HL-60 (cell line): ENCODE data around the gene ATP10D.

ENCODE experiments used
- DNase-seq, 2 experiments: peaks; one replicate each; pipeline ENCODE4 v3.0.0-alpha.2; 2010 to 2020; ENCODE audit warnings: low read depth in 1 of 2, low spot score in 1 of 2
- H3K27ac ChIP-seq: fragments of 250-450 bp; sonication (Bioruptor Pico); replicated peaks from 2 replicates; pipeline ENCODE4 v1.5.1; 2020; ENCODE audit warnings: mild to moderate bottlenecking, moderate library complexity
- H3K27me3 ChIP-seq: fragments of 250-450 bp; sonication (Bioruptor Pico); 2 replicates; pipeline ENCODE4 v1.5.1; 2021; ENCODE audit warnings: mild to moderate bottlenecking, moderate library complexity; ENCODE audit not compliant: insufficient read depth, poor library complexity, severe bottlenecking
- H3K4me3 ChIP-seq: replicated peaks from 2 replicates; pipeline ENCODE4 v1.5.1; 2011; ENCODE audit warnings: mild to moderate bottlenecking, control low read depth, low read length; ENCODE audit not compliant: insufficient read depth
- CTCF ChIP-seq: IDR thresholded peaks from one replicate; pipeline ENCODE4 v1.5.1; 2011; ENCODE audit warnings: low read length, control low read depth, inconsistent platforms; ENCODE audit not compliant: insufficient read depth
- GABPA ChIP-seq: IDR thresholded peaks from 2 replicates; pipeline ENCODE4 v1.6.1; 2012; ENCODE audit warnings: low read depth
- POLR2AphosphoS5 ChIP-seq: IDR thresholded peaks from 2 replicates; pipeline ENCODE4 v1.6.1; 2012; ENCODE audit warnings: low read depth
- REST ChIP-seq: IDR thresholded peaks from 2 replicates; pipeline ENCODE4 v1.6.1; 2012; ENCODE audit warnings: low read depth; ENCODE audit not compliant: insufficient replicate concordance
- SPI1 ChIP-seq: IDR thresholded peaks from 2 replicates; pipeline ENCODE4 v1.6.1; 2012; ENCODE audit warnings: low read depth, mild to moderate bottlenecking, borderline replicate concordance

ATP10D gene

GRCh38 chr4:47510506-47511143, 25.6 kb downstream of the ATP10D start:
- Histone ChIP-seq H3K27ac (peak overlapping the region; percentile 36), H3K27me3 (no peaks in the 10 kb centered on the region), H3K4me3 (no peak overlapping the region)
- no peak for DNase-seq
- no peak for TF ChIP-seq POLR2AphosphoS5
- no peak for TF ChIP-seq REST
- peak; percentile 4 for TF ChIP-seq CTCF
- peak; percentile 91 for TF ChIP-seq SPI1

- Histone ChIP-seq H3K4me3 (no peak overlapping the region), H3K27ac (no peak overlapping the region), H3K27me3 (no peaks in the 10 kb centered on the region)
- no peak for TF ChIP-seq GABPA
- TF ChIP-seq POLR2AphosphoS5: no peak
- no peak for TF ChIP-seq REST
- TF ChIP-seq CTCF: no peak
- no peak for TF ChIP-seq SPI1
- DNase-seq: no peak
These were observed 28.4 kb downstream of the ATP10D start for GRCh38 chr4:47513461-47513860.

- TF ChIP-seq CTCF (no peak), POLR2AphosphoS5 (no peak), SPI1 (no peak), REST (no peak), GABPA (no peak)
- DNase-seq: peak in 1 of 2 experiments; percentile 4
- no peak overlapping the region for H3K4me3 ChIP-seq
- H3K27ac ChIP-seq: no peak overlapping the region
- H3K27me3 ChIP-seq: no peaks in the 10 kb centered on the region
These were observed 34.3 kb downstream of the ATP10D start for GRCh38 chr4:47519239-47519883.
